Stomach smooth muscle (tissue), 2 donors: Measurements from ENCODE around the gene COL5A3.
A peak's percentile ranks its signal among the peaks of the same experiment; 100 is the strongest.
"Not testable (repeated sequence)": the region's sequence is repeated elsewhere in the genome, so short reads cannot be mapped to it uniquely, and the experiment has no call there.

Experiments used
- H3K27ac ChIP-seq: one replicate; pipeline ENCODE4 v1.7.0; 2013; ENCODE audit warnings: mild to moderate bottlenecking, low read length, inconsistent platforms
- H3K27me3 ChIP-seq, 2 donors: one replicate each; pipeline ENCODE4 v1.7.0; 2013; ENCODE audit warnings: low read length in 2 of 2; ENCODE audit not compliant: insufficient read depth in 2 of 2, control insufficient read depth in 1 of 2
- H3K36me3 ChIP-seq, 2 donors: one replicate each; pipeline ENCODE4 v1.7.0; 2013; ENCODE audit warnings: low read length in 2 of 2; ENCODE audit not compliant: control insufficient read depth in 2 of 2, insufficient read depth in 2 of 2
- H3K4me1 ChIP-seq: one replicate; pipeline ENCODE4 v1.7.0; 2013; ENCODE audit warnings: low read length; ENCODE audit not compliant: control insufficient read depth, insufficient read depth
- H3K4me3 ChIP-seq, 2 donors: one replicate each; pipeline ENCODE4 v1.7.0; 2013; ENCODE audit warnings: low read length in 2 of 2
- H3K9ac ChIP-seq, 2 donors: one replicate each; pipeline ENCODE4 v1.7.0; 2013; ENCODE audit warnings: low read length in 2 of 2, mild to moderate bottlenecking in 1 of 2
- H3K9me3 ChIP-seq, 2 donors: one replicate each; pipeline ENCODE4 v1.7.0; 2013; ENCODE audit warnings: low read length in 2 of 2; ENCODE audit not compliant: control insufficient read depth in 2 of 2
- donor health status: healthy.
- donor health status: Pancreatic carcinoma.

COL5A3 gene

DNA sequence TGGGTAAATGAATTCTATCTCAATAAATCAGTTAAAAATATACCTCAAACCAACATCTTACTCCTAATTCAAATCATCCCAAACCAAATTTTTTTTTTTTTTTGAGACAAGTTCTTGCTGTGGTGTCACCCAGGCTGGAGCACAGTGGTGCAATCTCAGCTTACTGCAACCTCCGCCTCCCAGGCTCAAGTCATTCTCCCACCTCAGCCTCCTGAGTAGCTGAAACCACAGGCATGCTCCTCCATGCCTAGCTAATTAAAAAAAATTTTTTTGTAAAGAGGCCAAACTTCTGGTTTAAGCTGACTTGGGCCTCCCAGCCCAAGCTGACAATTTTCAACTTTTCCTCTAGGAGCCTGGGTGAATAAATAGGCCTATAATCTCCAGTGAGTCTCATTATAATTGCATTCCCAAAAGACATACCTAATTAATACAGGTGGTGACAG is 51.9 kb downstream of the COL5A3 start:
- no peaks in the 10 kb centered on the region for H3K9me3 ChIP-seq
- H3K4me1 ChIP-seq, result no peaks in the 10 kb centered on the region
- H3K27ac ChIP-seq, result no peak overlapping the region
- no peak overlapping the region for H3K9ac ChIP-seq
- H3K4me3 ChIP-seq, result no peak overlapping the region
- H3K36me3 ChIP-seq, result peaks cover 0 to 2% of the 10 kb centered on the region in 2 donors
- peaks cover 13 to 14% of the 10 kb centered on the region in 2 donors for H3K27me3 ChIP-seq

DNA sequence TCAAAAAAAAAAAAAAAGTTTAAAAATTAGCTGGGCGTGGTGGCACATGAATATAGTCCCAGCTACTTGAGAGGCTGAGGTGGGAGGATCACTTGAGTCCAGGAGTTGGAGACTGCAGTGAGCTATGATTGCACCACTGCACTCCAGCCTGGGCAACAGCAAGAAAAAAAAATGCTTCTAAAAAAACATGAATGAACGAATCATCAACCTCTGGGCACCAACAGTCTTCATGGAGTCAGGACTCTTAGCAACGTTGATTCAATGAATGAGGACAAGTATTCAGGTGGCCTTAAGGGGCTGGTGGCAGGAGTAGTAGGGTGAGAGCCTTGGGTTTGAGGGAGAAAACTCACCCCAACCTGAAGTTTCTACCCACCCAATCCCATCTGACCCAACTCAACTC is 53.3 kb downstream of the COL5A3 start:
- Histone ChIP-seq H3K4me3 (no peak overlapping the region), H3K9ac (no peak overlapping the region), H3K27me3 (peaks cover 7 to 9% of the 10 kb centered on the region in 2 donors), H3K4me1 (no peaks in the 10 kb centered on the region), H3K36me3 (no peaks in the 10 kb centered on the region), H3K9me3 (no peaks in the 10 kb centered on the region), H3K27ac (no peak overlapping the region)

DNA sequence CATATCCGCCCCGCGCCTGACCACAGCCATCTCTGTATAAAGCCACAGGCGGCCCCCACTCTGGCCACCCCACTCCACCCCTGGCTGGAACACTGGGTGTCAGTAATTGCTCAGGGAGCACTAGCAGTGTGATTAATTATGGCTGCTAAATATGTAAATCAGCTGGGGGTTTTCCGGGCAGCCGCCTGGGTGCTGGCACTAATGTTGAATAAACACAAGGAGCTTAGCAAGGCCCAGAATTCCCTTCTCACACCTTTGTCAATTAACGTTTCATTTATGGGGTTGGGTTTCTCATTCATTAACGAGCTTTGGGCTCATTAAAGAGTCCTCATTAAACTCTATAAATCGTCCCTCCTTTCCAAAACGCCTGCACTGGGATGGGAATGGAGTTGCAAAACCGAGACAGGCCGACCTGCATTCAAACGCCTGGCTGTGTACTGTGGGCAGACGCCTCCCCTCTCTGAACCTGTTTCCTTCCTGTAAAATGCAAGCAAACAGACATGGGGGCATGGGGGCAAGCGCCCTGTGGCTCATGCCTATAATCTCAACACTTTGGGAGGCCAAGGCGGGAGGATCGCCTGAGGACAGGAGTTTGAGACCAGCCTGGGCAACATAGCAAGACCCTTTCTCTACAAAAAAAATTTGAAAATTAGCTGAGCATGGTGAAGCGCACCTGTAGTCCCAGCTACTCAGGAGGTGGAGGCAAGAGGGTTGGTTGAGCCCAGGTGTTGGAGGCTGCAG is 56.3 kb downstream of the COL5A3 start:
- no peak overlapping the region for H3K4me3 ChIP-seq
- H3K4me1 ChIP-seq, result no peaks in the 10 kb centered on the region
- H3K36me3 ChIP-seq, result no peaks in the 10 kb centered on the region
- no peaks in the 10 kb centered on the region for H3K9me3 ChIP-seq
- H3K27me3 ChIP-seq, result peaks cover 2 to 4% of the 10 kb centered on the region in 2 donors
- H3K27ac ChIP-seq, result no peak overlapping the region
- no peak overlapping the region for H3K9ac ChIP-seq

DNA sequence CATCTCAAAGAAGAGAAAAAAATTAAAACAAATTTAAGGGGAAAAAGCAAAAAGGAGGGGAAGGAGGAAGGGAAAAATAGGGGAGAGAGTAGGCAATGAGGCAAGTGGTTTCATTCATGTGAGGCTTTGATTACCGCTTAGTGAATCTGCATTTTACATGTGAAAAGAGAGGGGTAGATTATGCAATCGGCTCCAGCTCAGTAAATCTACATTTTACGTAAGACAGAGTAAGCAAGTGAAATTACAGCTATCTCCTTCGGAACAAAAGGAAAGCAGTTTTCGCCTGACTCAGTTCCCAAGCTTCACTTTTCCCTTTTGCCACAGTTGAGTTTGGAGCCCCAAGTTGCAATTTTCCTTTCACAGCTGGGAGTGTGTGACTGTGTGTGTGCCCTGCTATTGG is 58.0 kb downstream of the COL5A3 start:
- no peaks in the 10 kb centered on the region for H3K4me1 ChIP-seq
- no peak overlapping the region for H3K9ac ChIP-seq
- H3K9me3 ChIP-seq, result no peaks in the 10 kb centered on the region
- no peaks in the 10 kb centered on the region for H3K36me3 ChIP-seq
- no peak overlapping the region for H3K4me3 ChIP-seq
- peaks cover 0 to 3% of the 10 kb centered on the region in 2 donors for H3K27me3 ChIP-seq
- H3K27ac ChIP-seq, result no peak overlapping the region

DNA sequence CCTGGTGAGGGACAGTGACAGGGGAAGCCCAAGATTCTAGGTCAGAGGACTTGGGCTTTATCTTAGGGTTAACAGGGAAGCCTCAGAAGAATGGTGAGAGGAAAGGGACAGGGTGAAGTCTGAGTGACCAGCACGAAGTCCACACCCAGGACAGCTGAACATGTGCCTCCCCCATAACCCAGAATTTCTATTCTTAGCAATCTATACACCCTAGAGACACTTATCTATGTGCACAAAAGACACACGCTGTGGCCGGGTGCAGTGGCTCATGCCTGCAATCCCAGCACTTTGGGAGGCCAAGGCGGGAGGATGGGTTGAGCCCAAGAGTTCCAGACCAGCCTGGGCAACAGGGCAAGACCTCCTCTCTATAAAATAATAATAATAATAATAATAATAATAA is 62.9 kb downstream of the COL5A3 start:
- H3K4me1 ChIP-seq, result peaks cover 4% of the 10 kb centered on the region
- H3K36me3 ChIP-seq, result no peaks in the 10 kb centered on the region
- no peaks in the 10 kb centered on the region for H3K27me3 ChIP-seq
- H3K9me3 ChIP-seq, result no peaks in the 10 kb centered on the region
- no peak overlapping the region for H3K27ac ChIP-seq
- no peak overlapping the region for H3K4me3 ChIP-seq
- H3K9ac ChIP-seq, result no peak overlapping the region

DNA sequence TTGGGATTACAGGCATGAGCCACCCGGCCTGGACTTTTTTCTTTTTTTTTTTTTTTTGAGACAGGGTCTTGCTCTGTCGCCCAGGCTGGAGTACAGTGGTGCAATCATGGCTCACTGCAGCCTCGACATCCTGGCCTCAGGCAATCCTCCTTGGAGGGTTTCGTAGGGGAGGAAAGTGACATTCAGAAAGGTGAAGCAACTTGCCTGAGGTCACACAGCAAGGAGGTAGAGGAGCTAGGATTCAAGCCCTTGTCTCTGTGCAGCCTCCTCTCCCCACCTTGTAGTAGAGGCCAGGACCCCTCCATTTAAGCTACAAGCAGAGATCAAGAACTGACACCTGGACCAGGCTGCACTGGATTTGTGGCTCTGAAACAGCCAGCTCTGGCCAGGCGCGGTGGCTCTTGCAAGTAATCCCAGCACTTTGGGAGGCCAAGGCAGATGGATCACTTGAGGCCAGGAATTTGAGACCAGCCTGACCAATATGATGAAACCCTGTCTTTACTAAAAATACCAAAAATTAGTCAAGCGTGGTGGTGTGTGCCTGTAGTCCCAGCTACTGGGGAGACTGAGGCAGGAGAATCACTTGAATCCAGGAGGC is 63.7 kb downstream of the COL5A3 start:
- H3K27ac ChIP-seq, result not testable (repeated sequence)

DNA sequence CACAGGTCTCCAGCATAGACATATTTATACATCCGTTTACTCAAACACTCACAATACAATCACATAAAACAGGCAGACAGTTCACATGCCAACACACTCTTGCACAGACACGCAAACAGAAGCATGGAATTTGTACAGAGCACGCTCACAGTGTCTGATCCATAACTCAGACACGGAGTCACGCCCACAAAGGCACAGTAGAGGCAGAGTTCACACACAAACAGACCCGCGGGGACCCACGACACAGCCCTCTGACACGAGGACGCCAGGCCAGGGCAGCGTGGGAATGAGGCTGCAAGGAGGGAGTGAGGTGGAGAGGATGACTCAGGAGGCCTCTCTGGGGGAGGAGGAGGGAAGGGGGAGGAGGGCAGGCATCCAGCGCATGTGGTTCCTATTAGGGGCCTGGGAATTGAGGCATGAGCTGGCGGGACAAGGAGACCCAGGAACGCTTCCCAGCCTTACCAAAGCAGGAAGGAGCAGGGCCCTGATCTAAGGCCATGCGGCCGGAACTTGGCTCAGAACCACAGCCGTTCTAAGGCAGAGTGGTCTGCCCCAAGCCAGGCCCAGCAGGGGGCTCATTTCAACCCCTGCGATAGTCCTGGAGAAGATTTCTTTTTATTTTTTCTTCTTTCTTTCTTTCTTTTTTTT is 64.9 kb downstream of the COL5A3 start:
- no peak overlapping the region for H3K9ac ChIP-seq
- no peaks in the 10 kb centered on the region for H3K36me3 ChIP-seq
- H3K27ac ChIP-seq, result no peak overlapping the region
- peak overlapping the region; percentile 9 to 29 for H3K4me3 ChIP-seq
- H3K27me3 ChIP-seq, result peaks cover 0 to 2% of the 10 kb centered on the region in 2 donors
- peaks cover 4% of the 10 kb centered on the region for H3K4me1 ChIP-seq
- H3K9me3 ChIP-seq, result peaks cover 4 to 10% of the 10 kb centered on the region in 2 donors

More for the DNA sequence above, 63.7 kb downstream of the COL5A3 start:
- not testable (repeated sequence) for H3K4me3 ChIP-seq, H3K36me3 ChIP-seq, H3K4me1 ChIP-seq, H3K9ac ChIP-seq, H3K27me3 ChIP-seq, H3K9me3 ChIP-seq

DNA sequence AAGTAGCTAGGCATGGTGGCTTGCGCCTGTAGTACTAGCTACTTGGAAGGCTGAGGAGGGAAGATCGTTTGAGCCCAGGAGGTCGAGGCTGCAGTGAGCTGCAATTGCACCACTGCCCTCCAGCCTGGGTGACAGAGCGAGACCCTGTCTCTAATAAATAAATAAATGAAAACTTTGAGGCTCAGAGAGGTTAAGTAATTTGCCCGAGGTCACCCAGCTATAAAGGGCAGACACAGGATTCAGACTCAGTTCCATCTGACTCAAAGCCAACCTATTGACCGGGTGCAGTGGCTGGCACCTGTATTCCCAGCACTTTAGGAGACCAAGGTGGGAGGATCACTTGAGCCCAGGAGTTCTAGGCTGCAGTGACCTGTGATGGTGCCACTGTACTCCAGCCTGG is 66.6 kb downstream of the COL5A3 start:
- peaks cover 0 to 6% of the 10 kb centered on the region in 2 donors for H3K27me3 ChIP-seq
- no peak overlapping the region for H3K4me3 ChIP-seq
- H3K9me3 ChIP-seq, result peaks cover 4 to 10% of the 10 kb centered on the region in 2 donors
- no peak overlapping the region for H3K27ac ChIP-seq
- H3K36me3 ChIP-seq, result no peaks in the 10 kb centered on the region
- H3K9ac ChIP-seq, result no peak overlapping the region
- peaks cover 4% of the 10 kb centered on the region for H3K4me1 ChIP-seq

DNA sequence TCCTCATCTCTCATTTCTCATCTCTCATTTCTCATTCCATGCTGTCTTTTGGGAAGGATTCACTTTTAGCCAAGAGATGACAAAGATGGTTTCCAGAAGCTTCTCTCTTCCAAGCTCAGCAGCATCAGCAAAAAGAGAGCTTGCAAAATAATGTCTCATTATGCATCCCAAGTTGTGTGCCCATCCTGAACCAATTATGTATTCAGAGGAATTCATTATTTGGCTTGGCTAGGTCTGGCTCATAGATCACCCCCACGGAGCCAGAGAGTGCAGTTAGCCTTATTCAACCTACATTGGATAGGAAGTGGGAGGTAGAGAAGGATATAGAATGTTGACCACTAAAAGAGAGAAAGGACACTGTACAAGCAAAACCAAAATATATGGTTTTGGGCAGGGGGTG is 68.6 kb downstream of the COL5A3 start:
- Histone ChIP-seq H3K9ac (no peak overlapping the region), H3K27me3 (peaks cover 6 to 13% of the 10 kb centered on the region in 2 donors), H3K36me3 (no peaks in the 10 kb centered on the region), H3K4me1 (peaks cover 7% of the 10 kb centered on the region), H3K9me3 (peaks cover 4 to 10% of the 10 kb centered on the region in 2 donors), H3K4me3 (no peak overlapping the region), H3K27ac (no peak overlapping the region)

DNA sequence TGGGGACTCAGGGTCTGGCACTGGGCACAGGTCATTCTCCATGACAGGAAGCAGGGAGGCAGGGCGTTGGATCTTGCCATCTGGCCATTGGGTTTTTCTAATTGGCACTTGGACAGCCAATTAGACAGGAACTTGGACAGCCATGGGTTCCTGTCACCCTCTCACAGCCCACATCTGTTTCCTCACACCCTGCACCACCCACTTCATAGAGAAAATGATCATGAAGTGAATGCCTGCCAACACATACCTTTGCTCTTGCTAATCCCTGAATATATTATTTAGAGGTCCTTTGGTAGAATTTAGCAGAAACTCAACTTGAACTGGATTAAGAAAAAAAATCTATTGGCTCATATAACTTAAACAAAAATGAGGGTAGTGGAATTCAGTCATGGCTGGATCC is 69.1 kb downstream of the COL5A3 start:
- Histone ChIP-seq H3K27me3 (peaks cover 8 to 13% of the 10 kb centered on the region in 2 donors), H3K36me3 (no peaks in the 10 kb centered on the region), H3K4me3 (no peak overlapping the region), H3K9me3 (peaks cover 4 to 10% of the 10 kb centered on the region in 2 donors), H3K27ac (no peak overlapping the region), H3K4me1 (peaks cover 8% of the 10 kb centered on the region), H3K9ac (no peak overlapping the region)
